HCT116 (cell line): Measurements from ENCODE around the gene NEK5. TPM values are rescaled to one million over a fixed set of nuclear protein-coding genes. Genes with fewer than 3 reads are reported as not detected.

Experiments used
- ATAC-seq: fragments of 200-7000 bp; cut with Tn5 transposase; 2 replicates; pipeline ENCODE4 v1.9.1; 2020; ENCODE audit warnings: mild to moderate bottlenecking, moderate library complexity
- BruUV-seq: library from RNA; stranded (reverse); fragments of 400-500 nt; replicated peaks from 2 replicates; lab custom pipeline; 2021; lab: Mats Ljungman, UMichigan
- CTCF ChIA-PET: fragments of 300-600 bp; sonication (Branson Sonifier 250); formaldehyde crosslinking; loops from one replicate; lab custom pipeline; 2021; ENCODE audit warnings: antibody characterized with exemption; lab: Charles Lee
- POLR2A ChIA-PET: fragments of 300-600, 350-600 bp; sonication (Branson Sonifier 250); formaldehyde crosslinking; loops from one replicate; lab custom pipeline; 2021; ENCODE audit warnings: antibody characterized with exemption; lab: Charles Lee
- RAD21 ChIA-PET, 2 experiments: fragments of 300-600 bp; sonication (Branson Sonifier 250); formaldehyde crosslinking; loops; one replicate each; lab custom pipeline; 2023; ENCODE audit warnings: low total read pairs in 2 of 2; ENCODE audit not compliant: uncharacterized antibody in 2 of 2, unreplicated experiment in 2 of 2, low non-redundant PET in 1 of 2; lab: Charles Lee
- DNase-seq: peaks from one replicate; pipeline ENCODE4 v3.0.0-alpha.2; 2010; ENCODE audit warnings: low read depth, low spot score
- H2AFZ ChIP-seq: fragments of 200-600 bp; shearing (Covaris generic), sonication (generic); 2 replicates; pipeline ENCODE4 v1.6.1; 2017; ENCODE audit warnings: low read depth, mixed run types, mixed read lengths, antibody characterized with exemption, low read length; ENCODE audit not compliant: poor library complexity, severe bottlenecking
- H3K27ac ChIP-seq: 2 replicates; pipeline ENCODE4 v1.5.1; 2012; ENCODE audit warnings: low read depth, low read length
- H3K27me3 ChIP-seq: fragments of 200-600 bp; sonication (generic); 2 replicates; pipeline ENCODE4 v1.6.1; 2016; ENCODE audit warnings: mixed run types, low read length, mixed read lengths; ENCODE audit not compliant: insufficient read depth
- H3K36me3 ChIP-seq, 2 experiments: fragments of 200-500 bp in 1 of 2; fragments of 200-600 bp in 1 of 2; sonication (Bioruptor generic) in 1 of 2; sonication (generic) in 1 of 2; 2 replicates each; pipeline versions ENCODE4 v1.5.1 to v1.6.1; 2014 to 2016; ENCODE audit warnings: low read length in 2 of 2, inconsistent platforms in 1 of 2, mixed read lengths in 1 of 2, mixed run types in 1 of 2; ENCODE audit not compliant: insufficient read depth in 2 of 2, control insufficient read depth in 1 of 2
- H3K4me1 ChIP-seq, 2 experiments: fragments of 200-600 bp in 1 of 2; sonication (generic) in 1 of 2; 2 replicates each; pipeline versions ENCODE4 v1.5.1 to v1.6.1; 2012 to 2017; ENCODE audit warnings: low read length in 2 of 2, inconsistent platforms in 1 of 2, mild to moderate bottlenecking in 1 of 2, mixed read lengths in 1 of 2, mixed run types in 1 of 2, moderate library complexity in 1 of 2; ENCODE audit not compliant: insufficient read depth in 2 of 2, control insufficient read depth in 1 of 2
- H3K4me2 ChIP-seq: fragments of 200-600 bp; sonication (generic); 2 replicates; pipeline ENCODE4 v1.6.1; 2017; ENCODE audit warnings: mixed run types, low read length, mixed read lengths
- H3K4me3 ChIP-seq, 2 experiments: fragments of 200-600 bp in 1 of 2; sonication (generic) in 1 of 2; replicated peaks in 1 of 2; 2 replicates each; pipeline ENCODE4 v1.5.1; 2011 to 2016; ENCODE audit warnings: low read length in 2 of 2, control low read depth in 1 of 2, low read depth in 1 of 2, mild to moderate bottlenecking in 1 of 2, mixed read lengths in 1 of 2, mixed run types in 1 of 2
- H3K79me2 ChIP-seq: fragments of 200-600 bp; sonication (generic); 2 replicates; pipeline ENCODE4 v1.6.1; 2017; ENCODE audit warnings: mild to moderate bottlenecking, mixed run types, low read length, moderate library complexity, mixed read lengths; ENCODE audit not compliant: insufficient read depth
- H3K9ac ChIP-seq: fragments of 200-600 bp; sonication (generic); 2 replicates; pipeline ENCODE4 v1.6.1; 2016; ENCODE audit warnings: low read length, mixed read lengths
- H3K9me2 ChIP-seq: fragments of 200-600 bp; sonication (generic), shearing (Covaris generic); 2 replicates; pipeline ENCODE4 v1.6.1; 2017; ENCODE audit warnings: mixed run types, mild to moderate bottlenecking, moderate library complexity; ENCODE audit not compliant: insufficient read depth
- H3K9me3 ChIP-seq, 2 experiments: fragments of 200-500 bp in 1 of 2; fragments of 200-600 bp in 1 of 2; sonication (Bioruptor generic) in 1 of 2; sonication (generic) in 1 of 2; 2 replicates each; pipeline ENCODE4 v1.6.1; 2014 to 2017; ENCODE audit warnings: low read length in 2 of 2, mixed read lengths in 2 of 2, inconsistent platforms in 1 of 2, low read depth in 1 of 2, mild to moderate bottlenecking in 1 of 2, mixed run types in 1 of 2, moderate library complexity in 1 of 2; ENCODE audit not compliant: control insufficient read depth in 1 of 2, insufficient read depth in 1 of 2
- H4K20me1 ChIP-seq: fragments of 200-600 bp; sonication (generic), shearing (Covaris generic); 2 replicates; pipeline ENCODE4 v1.6.1; 2017; ENCODE audit warnings: mixed run types, mild to moderate bottlenecking, moderate library complexity; ENCODE audit not compliant: insufficient read depth
- CEBPB ChIP-seq: IDR thresholded peaks from 2 replicates; pipeline ENCODE4 v1.6.1; 2012; ENCODE audit warnings: low read depth
- EGR1 ChIP-seq: IDR thresholded peaks from 2 replicates; pipeline ENCODE4 v1.6.1; 2012; ENCODE audit warnings: low read depth
- ELF1 ChIP-seq: IDR thresholded peaks from 2 replicates; pipeline ENCODE4 v1.6.1; 2012; ENCODE audit warnings: low read depth, borderline replicate concordance
- POLR2A ChIP-seq: IDR thresholded peaks from 2 replicates; pipeline ENCODE4 v1.7.0; 2011; ENCODE audit warnings: borderline replicate concordance; ENCODE audit not compliant: insufficient read depth, insufficient read length; ENCODE audit errors: extremely low read depth
- RAD21 ChIP-seq: IDR thresholded peaks from 2 replicates; pipeline ENCODE4 v1.6.1; 2012; ENCODE audit warnings: low read depth, mild to moderate bottlenecking
- SRF ChIP-seq: IDR thresholded peaks from 2 replicates; pipeline ENCODE4 v1.6.1; 2012; ENCODE audit warnings: low read depth
- YY1 ChIP-seq: IDR thresholded peaks from 2 replicates; pipeline ENCODE4 v1.6.1; 2011; ENCODE audit warnings: low read length, low read depth, moderate library complexity, mild to moderate bottlenecking; ENCODE audit not compliant: insufficient replicate concordance; ENCODE audit errors: extremely low read depth
- ZNF274 ChIP-seq: fragments of 200-500 bp; sonication (Bioruptor generic); IDR thresholded peaks from 2 replicates; pipeline ENCODE4 v1.6.1; 2014; ENCODE audit warnings: mild to moderate bottlenecking, low read depth, low read length, inconsistent platforms
- intact Hi-C: fragments of 100-400 bp; cut with micrococcal nuclease; formaldehyde crosslinking; loops from 2 replicates; pipeline ENCODE4 v1.10.0; 2022
- total RNA-seq: library from RNA; stranded (reverse); gene quantifications from one replicate; pipeline ENCODE4 v1.2.1, GENCODE V29; 2021; ENCODE audit not compliant: unreplicated experiment
- TF ChIP-seq, protein P1 (sequence below): IDR thresholded peaks from 2 replicates; pipeline ENCODE4 v1.6.1; 2011; ENCODE audit warnings: mild to moderate bottlenecking, low read length, moderate library complexity; ENCODE audit not compliant: insufficient replicate concordance; ENCODE audit errors: extremely low read depth
- TF ChIP-seq, protein P2 (sequence below), 3 experiments: fragments of 200-600 bp in 1 of 3; sonication (generic) in 1 of 3; IDR thresholded peaks in 2 of 3; conservative IDR thresholded peaks in 1 of 3; 2 replicates each; pipeline ENCODE4 v1.5.1; 2012 to 2017; ENCODE audit warnings: low read depth in 2 of 3, low read length in 2 of 3, antibody characterized with exemption in 1 of 3, borderline replicate concordance in 1 of 3, control low read depth in 1 of 3, mild to moderate bottlenecking in 1 of 3, mixed read lengths in 1 of 3, mixed run types in 1 of 3, moderate library complexity in 1 of 3; ENCODE audit not compliant: insufficient read depth in 1 of 3

NEK5 gene
- total RNA-seq, 1 experiment from 2014 or later, result 1.5 TPM

DNA sequence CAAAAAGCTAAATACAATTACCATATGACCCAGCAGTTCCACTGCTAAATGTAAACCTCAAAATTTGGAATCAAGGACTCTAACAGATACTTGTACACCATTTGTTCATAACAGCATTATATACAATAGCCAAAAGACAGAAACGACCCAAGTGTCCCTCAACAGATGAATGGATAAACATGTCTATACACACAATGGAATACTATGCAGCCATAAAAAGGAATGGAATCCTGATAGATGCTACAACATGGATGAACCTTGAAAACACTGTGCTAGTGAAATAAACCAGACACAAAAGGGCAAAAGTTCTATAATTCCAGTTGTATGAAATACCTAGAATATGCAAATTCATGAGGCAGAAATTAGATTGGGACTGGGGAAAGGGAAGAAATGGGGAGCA, 18.4 kb upstream of the NEK5 start:
- H4K20me1 ChIP-seq, result no peaks in the 10 kb centered on the region
- intact Hi-C loops, result no loop called here
- CTCF ChIA-PET, result no interaction called here
- DNase-seq, result no peak
- POLR2A ChIA-PET, result no interaction called here
- H2AFZ ChIP-seq, result no peak overlapping the region
- H3K79me2 ChIP-seq, result no peaks in the 10 kb centered on the region
- no TSS peak for BruUV-seq
- no peak overlapping the region for H3K27ac ChIP-seq
- H3K9me2 ChIP-seq, result no peaks in the 10 kb centered on the region
- no peaks in the 10 kb centered on the region for H3K27me3 ChIP-seq
- no peaks in the 10 kb centered on the region for H3K4me1 ChIP-seq
- RAD21 ChIA-PET, result no interaction called here
- TF ChIP-seq, protein P1, sequence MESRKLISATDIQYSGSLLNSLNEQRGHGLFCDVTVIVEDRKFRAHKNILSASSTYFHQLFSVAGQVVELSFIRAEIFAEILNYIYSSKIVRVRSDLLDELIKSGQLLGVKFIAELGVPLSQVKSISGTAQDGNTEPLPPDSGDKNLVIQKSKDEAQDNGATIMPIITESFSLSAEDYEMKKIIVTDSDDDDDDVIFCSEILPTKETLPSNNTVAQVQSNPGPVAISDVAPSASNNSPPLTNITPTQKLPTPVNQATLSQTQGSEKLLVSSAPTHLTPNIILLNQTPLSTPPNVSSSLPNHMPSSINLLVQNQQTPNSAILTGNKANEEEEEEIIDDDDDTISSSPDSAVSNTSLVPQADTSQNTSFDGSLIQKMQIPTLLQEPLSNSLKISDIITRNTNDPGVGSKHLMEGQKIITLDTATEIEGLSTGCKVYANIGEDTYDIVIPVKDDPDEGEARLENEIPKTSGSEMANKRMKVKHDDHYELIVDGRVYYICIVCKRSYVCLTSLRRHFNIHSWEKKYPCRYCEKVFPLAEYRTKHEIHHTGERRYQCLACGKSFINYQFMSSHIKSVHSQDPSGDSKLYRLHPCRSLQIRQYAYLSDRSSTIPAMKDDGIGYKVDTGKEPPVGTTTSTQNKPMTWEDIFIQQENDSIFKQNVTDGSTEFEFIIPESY, result no peak
- TF ChIP-seq EGR1 (no peak), ZNF274 (no peak), CEBPB (no peak), YY1 (no peak), POLR2A (no peak), SRF (no peak), RAD21 (no peak), ELF1 (no peak)
- TF ChIP-seq, protein P2, sequence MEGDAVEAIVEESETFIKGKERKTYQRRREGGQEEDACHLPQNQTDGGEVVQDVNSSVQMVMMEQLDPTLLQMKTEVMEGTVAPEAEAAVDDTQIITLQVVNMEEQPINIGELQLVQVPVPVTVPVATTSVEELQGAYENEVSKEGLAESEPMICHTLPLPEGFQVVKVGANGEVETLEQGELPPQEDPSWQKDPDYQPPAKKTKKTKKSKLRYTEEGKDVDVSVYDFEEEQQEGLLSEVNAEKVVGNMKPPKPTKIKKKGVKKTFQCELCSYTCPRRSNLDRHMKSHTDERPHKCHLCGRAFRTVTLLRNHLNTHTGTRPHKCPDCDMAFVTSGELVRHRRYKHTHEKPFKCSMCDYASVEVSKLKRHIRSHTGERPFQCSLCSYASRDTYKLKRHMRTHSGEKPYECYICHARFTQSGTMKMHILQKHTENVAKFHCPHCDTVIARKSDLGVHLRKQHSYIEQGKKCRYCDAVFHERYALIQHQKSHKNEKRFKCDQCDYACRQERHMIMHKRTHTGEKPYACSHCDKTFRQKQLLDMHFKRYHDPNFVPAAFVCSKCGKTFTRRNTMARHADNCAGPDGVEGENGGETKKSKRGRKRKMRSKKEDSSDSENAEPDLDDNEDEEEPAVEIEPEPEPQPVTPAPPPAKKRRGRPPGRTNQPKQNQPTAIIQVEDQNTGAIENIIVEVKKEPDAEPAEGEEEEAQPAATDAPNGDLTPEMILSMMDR (IDR thresholded peaks at IDR 0.05 in 2 of 3, conservative IDR thresholded peaks at IDR 0.05 in 1 of 3; ENCODE audit: borderline replicate concordance in 1 of 3, insufficient read depth in 1 of 3, low read depth in 2 of 3, low read length in 2 of 3), result no peak
- TF ChIP-seq, all 23 proteins: peak for 0
- no peak for ATAC-seq
- Histone ChIP-seq H3K9ac (no peak overlapping the region), H3K9me3 (no peaks in the 10 kb centered on the region), H3K36me3 (no peaks in the 10 kb centered on the region; a peak in 1 of 4 replicates), H3K4me3 (no peak overlapping the region), H3K4me2 (no peak overlapping the region)
